ENCODE results near the gene SESN1.

Gene SESN1

GRCh38 chr6:108966251-108966650 lies 128.4 kb downstream of the SESN1 start:
- CTCF ChIA-PET: interaction anchor here (0.8 to 3.2 kb wide), 7 partner anchors 9 to 60 kb away, joined by 3 to 14 read pairs (median 5); no protein-coding TSS in a partner anchor
- 97% methylated on average over 4 of the region's 5 CpGs for WGBS (ENCODE audit: insufficient coverage)

GRCh38 chr6:108961985-108962384 lies 132.7 kb downstream of the SESN1 start:
- Histone ChIP-seq H3K4me3 (ENCODE audit: control insufficient read depth in 1 of 7, extremely low read depth in 1 of 7, insufficient read depth in 4 of 7, low read depth in 2 of 7, low read length in 6 of 7) (no peak overlapping the region), H3K27me3 (replicated peaks in 2 of 5; ENCODE audit: control insufficient read depth in 4 of 5, insufficient read depth in 5 of 5, low read length in 4 of 5) (no peaks in the 10 kb centered on the region), H3K27ac (ENCODE audit: insufficient read depth in 1 of 2, low read depth in 1 of 2, low read length in 2 of 2, poor library complexity in 1 of 2, severe bottlenecking in 2 of 2) (no peak overlapping the region), H3K4me1 (ENCODE audit: control extremely low read depth in 1 of 4, control insufficient read depth in 4 of 4, insufficient read depth in 4 of 4, low read length in 3 of 4) (peaks cover 0 to 42% (median 26%) of the 10 kb centered on the region in 4 experiments), H3K36me3 (ENCODE audit: control insufficient read depth in 4 of 4, insufficient read depth in 4 of 4, low read length in 3 of 4) (no peaks in the 10 kb centered on the region), H3K9me3 (ENCODE audit: control extremely low read depth in 1 of 5, control insufficient read depth in 4 of 5, insufficient read depth in 2 of 5, low read depth in 1 of 5, low read length in 4 of 5) (no peaks in the 10 kb centered on the region)
- 100% methylated on average over 2 of the region's 6 CpGs for WGBS (ENCODE audit: insufficient coverage)
- DNase-seq: no peak
- ChIA-PET POLR2A (interaction anchor here (0.6 kb wide), 1 partner anchor 13 kb away, joined by 3 read pairs; no protein-coding TSS in a partner anchor), CTCF (interaction anchor here (0.5 to 1.1 kb wide), 2 partner anchors 10 to 20 kb away, joined by 3 to 4 read pairs; no protein-coding TSS in a partner anchor)

More at GRCh38 chr6:108966251-108966650, 128.4 kb downstream of the SESN1 start:
- Histone ChIP-seq H3K36me3 (ENCODE audit: control insufficient read depth in 4 of 4, insufficient read depth in 4 of 4, low read length in 3 of 4) (no peaks in the 10 kb centered on the region), H3K27ac (ENCODE audit: insufficient read depth in 1 of 2, low read depth in 1 of 2, low read length in 2 of 2, poor library complexity in 1 of 2, severe bottlenecking in 2 of 2) (peak overlapping the region in 1 of 2 experiments; percentile 85), H3K27me3 (replicated peaks in 2 of 5; ENCODE audit: control insufficient read depth in 4 of 5, insufficient read depth in 5 of 5, low read length in 4 of 5) (no peaks in the 10 kb centered on the region), H3K4me3 (ENCODE audit: control insufficient read depth in 1 of 7, extremely low read depth in 1 of 7, insufficient read depth in 4 of 7, low read depth in 2 of 7, low read length in 6 of 7) (peak overlapping the region in 1 of 7 experiments; percentile 52), H3K4me1 (ENCODE audit: control extremely low read depth in 1 of 4, control insufficient read depth in 4 of 4, insufficient read depth in 4 of 4, low read length in 3 of 4) (peaks cover 0 to 43% (median 31%) of the 10 kb centered on the region in 4 experiments), H3K9me3 (ENCODE audit: control extremely low read depth in 1 of 5, control insufficient read depth in 4 of 5, insufficient read depth in 2 of 5, low read depth in 1 of 5, low read length in 4 of 5) (no peaks in the 10 kb centered on the region)
- peak in 2 of 3 donors; percentile 23 to 42 for DNase-seq
- POLR2A ChIA-PET: interaction anchor here (1.3 kb wide), 1 partner anchor 29 kb away, joined by 3 read pairs; no protein-coding TSS in a partner anchor

DNA sequence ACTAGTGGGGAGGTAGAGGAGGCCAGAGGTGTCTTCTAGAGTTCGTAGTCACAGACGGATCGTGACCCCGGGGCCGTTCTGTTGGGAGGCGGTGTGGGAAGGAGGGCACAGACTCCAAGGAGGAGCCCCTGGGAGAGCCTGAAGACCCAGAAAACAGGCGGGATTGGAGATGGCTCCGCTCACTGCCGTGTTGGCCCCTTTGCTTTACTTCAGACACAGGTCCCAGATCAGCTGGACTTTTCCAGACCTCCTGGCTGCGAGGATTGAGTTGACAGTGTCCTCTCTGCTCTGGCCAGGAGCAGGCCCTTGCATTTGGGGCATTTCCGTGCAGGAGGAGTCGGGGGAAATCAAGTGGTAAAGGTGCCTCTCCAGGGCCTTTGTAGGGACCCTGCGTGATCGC lies 133.6 kb downstream of the SESN1 start:
- POLR2A ChIA-PET: no interaction called here
- CTCF ChIA-PET: interaction anchor here (1.1 to 3.4 kb wide), 2 partner anchors 11 to 19 kb away, joined by 3 to 14 read pairs; no protein-coding TSS in a partner anchor
- Histone ChIP-seq H3K4me1 (ENCODE audit: control extremely low read depth in 1 of 4, control insufficient read depth in 4 of 4, insufficient read depth in 4 of 4, low read length in 3 of 4) (peaks cover 0 to 33% (median 17%) of the 10 kb centered on the region in 4 experiments), H3K9me3 (ENCODE audit: control extremely low read depth in 1 of 5, control insufficient read depth in 4 of 5, insufficient read depth in 2 of 5, low read depth in 1 of 5, low read length in 4 of 5) (no peaks in the 10 kb centered on the region), H3K27ac (ENCODE audit: insufficient read depth in 1 of 2, low read depth in 1 of 2, low read length in 2 of 2, poor library complexity in 1 of 2, severe bottlenecking in 2 of 2) (no peak overlapping the region), H3K27me3 (replicated peaks in 2 of 5; ENCODE audit: control insufficient read depth in 4 of 5, insufficient read depth in 5 of 5, low read length in 4 of 5) (no peaks in the 10 kb centered on the region), H3K36me3 (ENCODE audit: control insufficient read depth in 4 of 4, insufficient read depth in 4 of 4, low read length in 3 of 4) (no peaks in the 10 kb centered on the region), H3K4me3 (ENCODE audit: control insufficient read depth in 1 of 7, extremely low read depth in 1 of 7, insufficient read depth in 4 of 7, low read depth in 2 of 7, low read length in 6 of 7) (no peak overlapping the region)
- no peak for DNase-seq
- 96% methylated on average over 14 of the region's 14 CpGs for WGBS (ENCODE audit: insufficient coverage)

DNA sequence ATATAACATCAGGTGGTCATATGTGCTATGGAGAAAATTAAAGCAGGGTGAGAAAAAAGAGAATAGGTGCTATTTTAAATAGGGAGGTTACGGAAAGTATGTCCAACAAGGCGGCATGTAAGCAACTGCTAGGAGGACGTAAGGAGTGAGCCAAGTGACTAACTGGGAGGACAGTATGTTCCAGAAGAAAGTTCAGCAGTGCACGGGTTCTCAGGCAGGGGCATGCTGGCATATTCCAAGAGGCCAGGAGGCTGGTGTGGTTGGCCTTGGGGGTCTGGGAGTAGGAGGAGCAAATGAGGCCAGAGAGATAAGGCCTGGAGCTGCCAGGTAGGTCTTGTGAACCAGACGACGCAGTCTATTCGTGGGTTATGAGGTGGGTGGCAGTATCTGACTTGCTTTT lies 134.0 kb downstream of the SESN1 start:
- Histone ChIP-seq H3K27me3 (replicated peaks in 2 of 5; ENCODE audit: control insufficient read depth in 4 of 5, insufficient read depth in 5 of 5, low read length in 4 of 5) (no peaks in the 10 kb centered on the region), H3K4me1 (ENCODE audit: control extremely low read depth in 1 of 4, control insufficient read depth in 4 of 4, insufficient read depth in 4 of 4, low read length in 3 of 4) (peaks cover 0 to 36% (median 15%) of the 10 kb centered on the region in 4 experiments), H3K36me3 (ENCODE audit: control insufficient read depth in 4 of 4, insufficient read depth in 4 of 4, low read length in 3 of 4) (no peaks in the 10 kb centered on the region), H3K4me3 (ENCODE audit: control insufficient read depth in 1 of 7, extremely low read depth in 1 of 7, insufficient read depth in 4 of 7, low read depth in 2 of 7, low read length in 6 of 7) (no peak overlapping the region), H3K27ac (ENCODE audit: insufficient read depth in 1 of 2, low read depth in 1 of 2, low read length in 2 of 2, poor library complexity in 1 of 2, severe bottlenecking in 2 of 2) (no peak overlapping the region), H3K9me3 (ENCODE audit: control extremely low read depth in 1 of 5, control insufficient read depth in 4 of 5, insufficient read depth in 2 of 5, low read depth in 1 of 5, low read length in 4 of 5) (no peaks in the 10 kb centered on the region)
- no peak for DNase-seq
- POLR2A ChIA-PET: interaction anchor here (0.8 kb wide), 1 partner anchor 25 kb away, joined by 3 read pairs; no protein-coding TSS in a partner anchor
- 97% methylated on average over 7 of the region's 7 CpGs for WGBS (ENCODE audit: insufficient coverage)
- CTCF ChIA-PET: interaction anchor here (1.7 to 3.4 kb wide), 2 partner anchors 11 to 19 kb away, joined by 5 to 14 read pairs; no protein-coding TSS in a partner anchor

- ChIA-PET CTCF (interaction anchor here (0.8 to 3.4 kb wide), 7 partner anchors 8 to 111 kb away, joined by 3 to 14 read pairs (median 5); no protein-coding TSS in a partner anchor), POLR2A (interaction anchor here (0.8 kb wide), 1 partner anchor 25 kb away, joined by 3 read pairs; no protein-coding TSS in a partner anchor)
- Histone ChIP-seq H3K4me3 (ENCODE audit: control insufficient read depth in 1 of 7, extremely low read depth in 1 of 7, insufficient read depth in 4 of 7, low read depth in 2 of 7, low read length in 6 of 7) (no peak overlapping the region), H3K36me3 (ENCODE audit: control insufficient read depth in 4 of 4, insufficient read depth in 4 of 4, low read length in 3 of 4) (no peaks in the 10 kb centered on the region), H3K27me3 (replicated peaks in 2 of 5; ENCODE audit: control insufficient read depth in 4 of 5, insufficient read depth in 5 of 5, low read length in 4 of 5) (no peaks in the 10 kb centered on the region), H3K9me3 (ENCODE audit: control extremely low read depth in 1 of 5, control insufficient read depth in 4 of 5, insufficient read depth in 2 of 5, low read depth in 1 of 5, low read length in 4 of 5) (no peaks in the 10 kb centered on the region), H3K4me1 (ENCODE audit: control extremely low read depth in 1 of 4, control insufficient read depth in 4 of 4, insufficient read depth in 4 of 4, low read length in 3 of 4) (peaks cover 0 to 37% (median 15%) of the 10 kb centered on the region in 4 experiments), H3K27ac (ENCODE audit: insufficient read depth in 1 of 2, low read depth in 1 of 2, low read length in 2 of 2, poor library complexity in 1 of 2, severe bottlenecking in 2 of 2) (no peak overlapping the region)
- WGBS (ENCODE audit: insufficient coverage): 92% methylated on average over 9 of the region's 10 CpGs
- no peak for DNase-seq
Observed at GRCh38 chr6:108959972-108960582, 134.6 kb downstream of the SESN1 start.

DNA sequence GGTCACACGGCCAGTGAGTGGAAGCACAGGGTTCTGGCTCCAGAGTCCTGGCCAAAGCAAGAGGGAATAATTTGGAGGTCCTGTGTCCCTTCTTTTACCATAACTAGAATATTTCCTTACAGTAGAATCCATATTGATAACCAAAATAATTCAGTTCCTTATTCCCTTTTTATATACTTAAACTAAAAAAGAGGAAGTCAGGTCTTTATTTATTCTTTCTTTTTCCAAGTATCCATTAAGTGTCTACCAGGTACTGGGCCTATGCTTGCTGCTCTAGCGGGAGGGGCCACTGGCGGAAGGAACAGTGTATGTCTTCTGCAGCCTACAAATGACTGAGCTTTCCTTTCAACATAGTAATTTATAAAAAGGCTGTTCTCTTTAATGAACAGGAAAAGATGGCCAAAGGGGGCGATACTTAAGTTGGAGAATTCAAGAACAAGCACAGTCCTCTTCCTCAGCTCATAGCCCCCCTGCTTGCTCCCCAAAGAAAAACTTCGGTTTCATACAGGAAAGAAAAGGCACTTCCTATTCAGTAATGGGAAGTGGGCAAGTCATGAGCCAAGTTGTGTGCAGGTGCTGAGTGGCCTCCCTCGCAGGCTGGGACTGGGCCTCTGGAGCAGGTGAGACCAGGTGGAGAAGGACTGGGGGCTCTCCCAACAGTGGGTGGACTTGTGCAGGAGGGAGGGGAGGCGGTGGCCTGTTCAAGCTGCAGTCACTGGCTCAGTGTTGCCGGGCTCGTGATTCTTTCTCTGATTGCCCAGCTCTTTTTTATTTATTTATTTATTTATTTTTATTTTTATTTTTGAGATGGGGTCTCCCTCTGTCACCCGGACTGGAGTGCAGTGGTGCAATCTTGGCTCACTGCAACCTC lies 135.5 kb downstream of the SESN1 start:
- 88% methylated on average over 1 of the region's 10 CpGs for WGBS (ENCODE audit: insufficient coverage)
- DNase-seq: peak in 2 of 3 donors; percentile 65 to 72
- ChIA-PET CTCF (interaction anchor here (0.8 to 3.4 kb wide), 9 partner anchors 9 to 418 kb away, joined by 3 to 14 read pairs (median 3); no protein-coding TSS in a partner anchor), POLR2A (no interaction called here)
- H3K9me3 ChIP-seq (ENCODE audit: control extremely low read depth in 1 of 5, control insufficient read depth in 4 of 5, insufficient read depth in 2 of 5, low read depth in 1 of 5, low read length in 4 of 5): no peaks in the 10 kb centered on the region
- peaks cover 0 to 37% (median 15%) of the 10 kb centered on the region in 4 experiments for H3K4me1 ChIP-seq (ENCODE audit: control extremely low read depth in 1 of 4, control insufficient read depth in 4 of 4, insufficient read depth in 4 of 4, low read length in 3 of 4)
- no peaks in the 10 kb centered on the region for H3K36me3 ChIP-seq (ENCODE audit: control insufficient read depth in 4 of 4, insufficient read depth in 4 of 4, low read length in 3 of 4)
- no peaks in the 10 kb centered on the region for H3K27me3 ChIP-seq (replicated peaks in 2 of 5; ENCODE audit: control insufficient read depth in 4 of 5, insufficient read depth in 5 of 5, low read length in 4 of 5)
- no peak overlapping the region for H3K4me3 ChIP-seq (ENCODE audit: control insufficient read depth in 1 of 7, extremely low read depth in 1 of 7, insufficient read depth in 4 of 7, low read depth in 2 of 7, low read length in 6 of 7)
- H3K27ac ChIP-seq (ENCODE audit: insufficient read depth in 1 of 2, low read depth in 1 of 2, low read length in 2 of 2, poor library complexity in 1 of 2, severe bottlenecking in 2 of 2): no peak overlapping the region
